Esophagus muscularis mucosa (tissue), 4 donors: ENCODE data around the gene TLR8. TPM values are rescaled to one million over a fixed set of nuclear protein-coding genes. Genes with fewer than 3 reads are reported as not detected.

Experiments
- DNase-seq: peaks from one replicate; pipeline ENCODE4 v3.0.0-alpha.2; 2017; ENCODE audit errors: extremely low spot score
- H3K27ac ChIP-seq, 4 donors: fragments of 200-600 bp; sonication (generic); replicated peaks in 1 of 4; 1 replicate in 3 of 4; 2 replicates in 1 of 4; pipeline ENCODE4 v1.5.1; 2016 to 2019; ENCODE audit warnings: mild to moderate bottlenecking in 1 of 4
- H3K27me3 ChIP-seq, 4 donors: fragments of 200-600 bp; sonication (generic); one replicate each; pipeline versions ENCODE4 v1.5.1 to v1.6.0; 2016 to 2019
- H3K36me3 ChIP-seq, 4 donors: fragments of 200-600 bp; sonication (generic); one replicate each; pipeline ENCODE4 v1.5.1; 2016 to 2019
- H3K4me1 ChIP-seq, 4 donors: fragments of 200-600 bp; sonication (generic); one replicate each; pipeline ENCODE4 v1.5.1; 2016 to 2019
- H3K4me3 ChIP-seq, 4 donors: fragments of 200-600 bp; sonication (generic); 1 replicate in 2 of 4; 2 replicates in 2 of 4; pipeline ENCODE4 v1.5.1; 2016 to 2019; ENCODE audit warnings: mild to moderate bottlenecking in 4 of 4, moderate library complexity in 1 of 4
- H3K9me3 ChIP-seq, 4 donors: fragments of 200-600 bp; sonication (generic); 1 replicate in 3 of 4; 2 replicates in 1 of 4; pipeline ENCODE4 v1.5.1; 2016 to 2019
- EP300 ChIP-seq: sonication (generic); formaldehyde crosslinking; IDR thresholded peaks from one replicate; pipeline ENCODE4 v1.6.1; 2017; ENCODE audit warnings: antibody characterized with exemption
- POLR2A ChIP-seq: fragments of 450-650 bp; IDR thresholded peaks from one replicate; pipeline ENCODE4 v1.6.1; 2017; ENCODE audit warnings: antibody characterized with exemption, moderate library complexity, mild to moderate bottlenecking, low read depth
- POLR2AphosphoS5 ChIP-seq, 2 donors: sonication (generic); formaldehyde crosslinking; IDR thresholded peaks; one replicate each; pipeline ENCODE4 v1.6.1; 2017; ENCODE audit warnings: antibody characterized with exemption in 2 of 2
- WGBS: methylation state at CpG from one replicate; pipeline ENCODE4 v1.1.5; 2018; 5-methylcytosine and 5-hydroxymethylcytosine counted together
- intact Hi-C: fragments of 100-400 bp; cut with DNase I; formaldehyde crosslinking; loops from one replicate; pipeline ENCODE4 v1.15.1; 2023
- total RNA-seq, 4 donors: library from RNA; depleted of rRNA; stranded (reverse); fragments of >200 nt; gene quantifications; one replicate each; pipeline versions ENCODE4 v1.1.0 to v1.2.1, GENCODE V29; 2016
- TF ChIP-seq, protein P1 (sequence below), 3 experiments: fragments of 200-600 bp in 2 of 3; fragments of 450-650 bp in 1 of 3; sonication (generic) in 2 of 3; IDR thresholded peaks; one replicate each; pipeline ENCODE4 v1.5.1; 2017 to 2019; ENCODE audit warnings: antibody characterized with exemption in 3 of 3, mild to moderate bottlenecking in 2 of 3, moderate library complexity in 1 of 3

The TLR8 gene
- total RNA-seq, 4 donors from 2014 or later = 0.34 to 4.3 (median 1.8) TPM

DNA sequence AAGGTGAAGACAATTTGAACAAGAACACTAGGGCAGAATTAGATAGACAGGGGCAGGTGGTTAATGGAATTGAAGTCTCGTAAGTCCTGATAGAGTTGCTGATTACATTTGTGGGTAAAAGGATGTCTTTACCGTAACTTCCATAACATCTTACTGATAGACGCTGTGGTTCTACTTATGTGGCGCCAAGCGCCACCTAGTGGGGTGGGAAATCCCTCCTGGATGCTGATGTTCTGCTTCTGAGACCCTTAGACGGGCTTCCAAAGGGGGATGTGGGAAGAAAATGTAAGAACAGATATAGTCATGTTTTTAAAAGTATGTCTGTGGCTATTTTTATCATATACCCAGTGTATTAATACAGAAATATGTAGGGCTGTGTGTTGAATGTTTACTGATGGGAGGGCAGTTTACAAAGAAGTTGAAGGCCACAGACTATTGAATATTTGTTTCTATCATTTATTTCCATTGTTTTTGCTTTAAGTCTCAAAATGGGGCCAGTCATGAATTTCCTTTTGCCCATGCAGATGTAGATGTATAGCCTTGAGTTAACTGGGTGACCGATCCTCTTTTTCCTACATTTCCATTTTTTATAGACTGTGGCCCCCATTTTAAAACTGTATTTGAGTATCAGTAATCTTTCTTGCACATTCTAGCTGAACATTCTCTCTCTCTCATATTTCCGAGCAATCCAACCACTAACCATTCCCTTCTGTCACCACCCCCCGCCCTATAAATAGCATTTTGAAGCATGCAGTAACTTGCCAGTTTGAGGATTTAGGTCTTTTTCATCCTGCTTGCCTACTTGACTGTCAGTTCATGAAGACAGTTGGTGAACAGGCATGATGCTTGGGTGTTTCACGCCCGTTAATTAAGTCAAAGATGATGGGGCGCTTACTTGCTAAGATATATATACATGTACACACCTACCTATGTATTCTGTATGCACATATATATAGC lies 12.1 kb upstream of the TLR8 start:
- Histone ChIP-seq H3K4me3 (no peak overlapping the region), H3K27me3 (no peaks in the 10 kb centered on the region), H3K4me1 (no peaks in the 10 kb centered on the region), H3K27ac (no peak overlapping the region), H3K36me3 (no peaks in the 10 kb centered on the region), H3K9me3 (no peaks in the 10 kb centered on the region)
- 56% methylated on average over 12 of the region's 12 CpGs for WGBS
- intact Hi-C loops = no loop called here
- TF ChIP-seq, protein P1, sequence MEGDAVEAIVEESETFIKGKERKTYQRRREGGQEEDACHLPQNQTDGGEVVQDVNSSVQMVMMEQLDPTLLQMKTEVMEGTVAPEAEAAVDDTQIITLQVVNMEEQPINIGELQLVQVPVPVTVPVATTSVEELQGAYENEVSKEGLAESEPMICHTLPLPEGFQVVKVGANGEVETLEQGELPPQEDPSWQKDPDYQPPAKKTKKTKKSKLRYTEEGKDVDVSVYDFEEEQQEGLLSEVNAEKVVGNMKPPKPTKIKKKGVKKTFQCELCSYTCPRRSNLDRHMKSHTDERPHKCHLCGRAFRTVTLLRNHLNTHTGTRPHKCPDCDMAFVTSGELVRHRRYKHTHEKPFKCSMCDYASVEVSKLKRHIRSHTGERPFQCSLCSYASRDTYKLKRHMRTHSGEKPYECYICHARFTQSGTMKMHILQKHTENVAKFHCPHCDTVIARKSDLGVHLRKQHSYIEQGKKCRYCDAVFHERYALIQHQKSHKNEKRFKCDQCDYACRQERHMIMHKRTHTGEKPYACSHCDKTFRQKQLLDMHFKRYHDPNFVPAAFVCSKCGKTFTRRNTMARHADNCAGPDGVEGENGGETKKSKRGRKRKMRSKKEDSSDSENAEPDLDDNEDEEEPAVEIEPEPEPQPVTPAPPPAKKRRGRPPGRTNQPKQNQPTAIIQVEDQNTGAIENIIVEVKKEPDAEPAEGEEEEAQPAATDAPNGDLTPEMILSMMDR (IDR thresholded peaks at IDR 0.05) = peak; percentile 58 to 62 (median 59)
- no peak for TF ChIP-seq EP300
- no peak for DNase-seq

DNA sequence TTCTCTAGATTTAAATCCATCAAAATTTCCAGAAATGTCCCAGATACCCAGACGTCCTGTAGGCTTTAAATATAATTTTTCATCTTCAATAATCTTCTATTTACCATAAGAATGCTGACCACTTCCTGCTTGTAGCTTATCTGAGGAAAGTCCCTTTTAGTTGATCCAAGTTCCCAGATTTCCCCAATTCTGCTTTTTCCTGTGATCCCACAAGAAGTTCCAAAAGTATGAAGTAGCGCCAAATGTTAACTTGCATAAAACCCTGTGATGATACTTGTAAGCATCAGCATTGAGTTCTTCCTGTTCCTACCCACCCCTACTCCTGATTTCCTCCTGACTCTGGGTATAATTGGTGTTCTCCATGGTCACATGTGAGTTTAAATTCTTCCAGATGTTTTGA lies 10.6 kb upstream of the TLR8 start:
- H3K9me3 ChIP-seq = no peaks in the 10 kb centered on the region
- intact Hi-C loops = no loop called here
- TF ChIP-seq POLR2A (no peak), POLR2AphosphoS5 (IDR thresholded peaks at IDR 0.05) (no peak), EP300 (no peak)
- TF ChIP-seq, protein P1 (IDR thresholded peaks at IDR 0.05) = no peak
- DNase-seq = no peak
- no peaks in the 10 kb centered on the region for H3K27me3 ChIP-seq
- no peak overlapping the region for H3K27ac ChIP-seq
- no peaks in the 10 kb centered on the region for H3K4me1 ChIP-seq
- H3K4me3 ChIP-seq = no peak overlapping the region
- H3K36me3 ChIP-seq = no peaks in the 10 kb centered on the region
- 47% methylated on average over 2 of the region's 2 CpGs for WGBS

GRCh38 chrX:12896935-12897334 lies 9.5 kb upstream of the TLR8 start:
- Histone ChIP-seq H3K27ac (no peak overlapping the region), H3K9me3 (no peaks in the 10 kb centered on the region), H3K4me1 (peaks cover 0 to 6% (median 2%) of the 10 kb centered on the region in 4 donors), H3K36me3 (no peaks in the 10 kb centered on the region), H3K4me3 (no peak overlapping the region), H3K27me3 (no peaks in the 10 kb centered on the region)
- 82% methylated on average over 4 of the region's 4 CpGs for WGBS
- TF ChIP-seq, protein P1 (IDR thresholded peaks at IDR 0.05) = no peak
- TF ChIP-seq POLR2A (no peak), POLR2AphosphoS5 (IDR thresholded peaks at IDR 0.05) (no peak), EP300 (no peak)
- intact Hi-C loops = no loop called here
- DNase-seq = no peak

- Histone ChIP-seq H3K4me1 (peaks cover 0 to 6% (median 2%) of the 10 kb centered on the region in 4 donors), H3K4me3 (no peak overlapping the region), H3K9me3 (no peaks in the 10 kb centered on the region), H3K27me3 (no peaks in the 10 kb centered on the region), H3K36me3 (no peaks in the 10 kb centered on the region), H3K27ac (no peak overlapping the region)
- no peak for DNase-seq
- intact Hi-C loops = no loop called here
- no peak for TF ChIP-seq POLR2AphosphoS5 (IDR thresholded peaks at IDR 0.05)
- no peak for TF ChIP-seq EP300
- no peak for TF ChIP-seq POLR2A
- TF ChIP-seq, protein P1 (IDR thresholded peaks at IDR 0.05) = no peak
- whole genome bisulfite sequencing = 79% methylated on average over 5 of the region's 5 CpGs
Measured at GRCh38 chrX:12898073-12898472, 8.3 kb upstream of the TLR8 start.
